Fibroblast of lung (primary cell): ENCODE results near the gene DCAF11.

Experiments used
- EZH2 ChIP-seq: IDR thresholded peaks from 2 replicates; pipeline ENCODE4 v1.5.1; 2012; ENCODE audit warnings: low read length, control low read depth, mild to moderate bottlenecking; ENCODE audit errors: missing control alignments
- TF ChIP-seq, protein P1 (sequence below), 2 donors: IDR thresholded peaks in 1 of 2; conservative IDR thresholded peaks in 1 of 2; 1 replicate in 1 of 2; 2 replicates in 1 of 2; pipeline ENCODE4 v1.5.1; 2011 to 2012; ENCODE audit warnings: low read length in 2 of 2, control low read depth in 1 of 2, inconsistent platforms in 1 of 2, low read depth in 1 of 2, mild to moderate bottlenecking in 1 of 2

DNA sequence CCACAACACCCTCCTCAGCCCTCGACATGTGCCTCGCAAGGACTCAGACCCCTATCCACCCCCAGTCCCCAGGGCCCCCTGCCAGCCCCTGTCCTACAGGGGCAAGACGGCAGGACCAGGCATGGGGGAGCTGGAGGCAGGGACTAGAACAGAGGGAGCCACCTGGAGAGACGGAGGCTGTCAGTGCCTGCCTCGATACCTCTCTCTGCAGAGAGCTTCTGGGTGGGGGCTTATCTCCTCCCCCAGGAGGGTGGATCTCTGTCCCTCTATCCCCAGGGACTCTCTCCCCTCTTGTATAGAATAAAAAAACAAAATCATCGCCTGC lies 45.2 kb upstream of the DCAF11 start:
- TF ChIP-seq, protein P1, sequence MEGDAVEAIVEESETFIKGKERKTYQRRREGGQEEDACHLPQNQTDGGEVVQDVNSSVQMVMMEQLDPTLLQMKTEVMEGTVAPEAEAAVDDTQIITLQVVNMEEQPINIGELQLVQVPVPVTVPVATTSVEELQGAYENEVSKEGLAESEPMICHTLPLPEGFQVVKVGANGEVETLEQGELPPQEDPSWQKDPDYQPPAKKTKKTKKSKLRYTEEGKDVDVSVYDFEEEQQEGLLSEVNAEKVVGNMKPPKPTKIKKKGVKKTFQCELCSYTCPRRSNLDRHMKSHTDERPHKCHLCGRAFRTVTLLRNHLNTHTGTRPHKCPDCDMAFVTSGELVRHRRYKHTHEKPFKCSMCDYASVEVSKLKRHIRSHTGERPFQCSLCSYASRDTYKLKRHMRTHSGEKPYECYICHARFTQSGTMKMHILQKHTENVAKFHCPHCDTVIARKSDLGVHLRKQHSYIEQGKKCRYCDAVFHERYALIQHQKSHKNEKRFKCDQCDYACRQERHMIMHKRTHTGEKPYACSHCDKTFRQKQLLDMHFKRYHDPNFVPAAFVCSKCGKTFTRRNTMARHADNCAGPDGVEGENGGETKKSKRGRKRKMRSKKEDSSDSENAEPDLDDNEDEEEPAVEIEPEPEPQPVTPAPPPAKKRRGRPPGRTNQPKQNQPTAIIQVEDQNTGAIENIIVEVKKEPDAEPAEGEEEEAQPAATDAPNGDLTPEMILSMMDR (conservative IDR thresholded peaks at IDR 0.05 in 1 of 2, IDR thresholded peaks at IDR 0.05 in 1 of 2; ENCODE audit: low read depth in 1 of 2, low read length in 2 of 2): no peak
- no peak for TF ChIP-seq EZH2
